Activated T-helper 17 cell treated with anti-CD3 and anti-CD28 coated beads, Interleukin-2, amount 50 U/mL, for 72 hours (primary cell): ENCODE data around the gene EPB41L5. TPM values are rescaled to one million over a fixed set of nuclear protein-coding genes. Genes with fewer than 3 reads are reported as not detected.
"Not testable (repeated sequence)": the region's sequence is repeated elsewhere in the genome, so short reads cannot be mapped to it uniquely, and the experiment has no call there.

Experiments
- ATAC-seq: fragments of 150-1000 bp; cut with Tn5 transposase; replicated peaks from 2 replicates; pipeline ENCODE4 v1.10.0; 2021; ENCODE audit warnings: mild to moderate bottlenecking, moderate library complexity
- H3K27ac Mint-ChIP-seq: one replicate; pipeline ENCODE4 v1.8.0; 2022; ENCODE audit warnings: mixed read lengths
- H3K27me3 Mint-ChIP-seq: one replicate; pipeline ENCODE4 v1.8.0; 2022; ENCODE audit warnings: mixed read lengths
- H3K36me3 Mint-ChIP-seq: one replicate; pipeline ENCODE4 v1.8.0; 2022; ENCODE audit warnings: low read depth, mild to moderate bottlenecking, mixed read lengths
- H3K4me1 Mint-ChIP-seq: one replicate; pipeline ENCODE4 v1.8.0; 2022; ENCODE audit warnings: mixed read lengths
- H3K4me3 Mint-ChIP-seq: one replicate; pipeline ENCODE4 v1.8.0; 2022; ENCODE audit warnings: mild to moderate bottlenecking, mixed read lengths
- H3K9me3 Mint-ChIP-seq: one replicate; pipeline ENCODE4 v1.8.0; 2022; ENCODE audit warnings: mixed read lengths
- total RNA-seq, 2 donors: library from RNA; stranded (reverse); gene quantifications; one replicate each; pipeline ENCODE4 v1.2.3, GENCODE V29; 2022

Gene EPB41L5
- total RNA-seq, 2 donors from 2014 or later: 1.9 to 2.4 TPM

GRCh38 chr2:120045775-120046174 lies 32.9 kb downstream of the EPB41L5 start:
- not testable (repeated sequence) for H3K36me3 Mint-ChIP-seq, H3K27me3 Mint-ChIP-seq, H3K4me1 Mint-ChIP-seq, ATAC-seq, H3K27ac Mint-ChIP-seq, H3K4me3 Mint-ChIP-seq, H3K9me3 Mint-ChIP-seq

- H3K27ac Mint-ChIP-seq, H3K27me3 Mint-ChIP-seq, H3K4me3 Mint-ChIP-seq, H3K9me3 Mint-ChIP-seq, H3K4me1 Mint-ChIP-seq, ATAC-seq, H3K36me3 Mint-ChIP-seq: not testable (repeated sequence)
These were observed 33.4 kb downstream of the EPB41L5 start for GRCh38 chr2:120046252-120046651.

- Mint-ChIP-seq H3K4me1 (no peaks in the 10 kb centered on the region), H3K36me3 (no peaks in the 10 kb centered on the region), H3K27ac (no peak overlapping the region), H3K4me3 (no peak overlapping the region), H3K9me3 (no peaks in the 10 kb centered on the region), H3K27me3 (no peaks in the 10 kb centered on the region)
- ATAC-seq: no peak
These were observed 39.7 kb downstream of the EPB41L5 start for GRCh38 chr2:120052597-120052996.

- H3K4me3 Mint-ChIP-seq: no peak overlapping the region
- H3K36me3 Mint-ChIP-seq: no peaks in the 10 kb centered on the region
- no peaks in the 10 kb centered on the region for H3K27me3 Mint-ChIP-seq
- no peak for ATAC-seq
- H3K4me1 Mint-ChIP-seq: no peaks in the 10 kb centered on the region
- H3K27ac Mint-ChIP-seq: no peak overlapping the region
- no peaks in the 10 kb centered on the region for H3K9me3 Mint-ChIP-seq
These were observed 41.0 kb downstream of the EPB41L5 start for GRCh38 chr2:120053891-120054290.

- no peak for ATAC-seq
- H3K27ac Mint-ChIP-seq: no peak overlapping the region
- H3K27me3 Mint-ChIP-seq: no peaks in the 10 kb centered on the region
- no peaks in the 10 kb centered on the region for H3K36me3 Mint-ChIP-seq
- H3K4me3 Mint-ChIP-seq: no peak overlapping the region
- H3K9me3 Mint-ChIP-seq: no peaks in the 10 kb centered on the region
- H3K4me1 Mint-ChIP-seq: no peaks in the 10 kb centered on the region
These were observed 46.6 kb downstream of the EPB41L5 start for GRCh38 chr2:120059483-120059882.

GRCh38 chr2:120060088-120060623 lies 47.3 kb downstream of the EPB41L5 start:
- no peak overlapping the region for H3K27ac Mint-ChIP-seq
- no peaks in the 10 kb centered on the region for H3K9me3 Mint-ChIP-seq
- no peaks in the 10 kb centered on the region for H3K36me3 Mint-ChIP-seq
- no peaks in the 10 kb centered on the region for H3K27me3 Mint-ChIP-seq
- ATAC-seq: no peak
- no peak overlapping the region for H3K4me3 Mint-ChIP-seq
- no peaks in the 10 kb centered on the region for H3K4me1 Mint-ChIP-seq

- H3K27me3 Mint-ChIP-seq: no peaks in the 10 kb centered on the region
- no peak for ATAC-seq
- H3K27ac Mint-ChIP-seq: no peak overlapping the region
- H3K4me3 Mint-ChIP-seq: no peak overlapping the region
- H3K4me1 Mint-ChIP-seq: no peaks in the 10 kb centered on the region
- H3K9me3 Mint-ChIP-seq: no peaks in the 10 kb centered on the region
- H3K36me3 Mint-ChIP-seq: no peaks in the 10 kb centered on the region
These were observed 51.8 kb downstream of the EPB41L5 start for GRCh38 chr2:120064664-120065063.

GRCh38 chr2:120066800-120067547 lies 54.1 kb downstream of the EPB41L5 start:
- no peaks in the 10 kb centered on the region for H3K36me3 Mint-ChIP-seq
- no peak overlapping the region for H3K4me3 Mint-ChIP-seq
- no peak for ATAC-seq
- no peaks in the 10 kb centered on the region for H3K4me1 Mint-ChIP-seq
- no peaks in the 10 kb centered on the region for H3K9me3 Mint-ChIP-seq
- H3K27me3 Mint-ChIP-seq: no peaks in the 10 kb centered on the region
- no peak overlapping the region for H3K27ac Mint-ChIP-seq

- not testable (repeated sequence) for H3K4me1 Mint-ChIP-seq, H3K36me3 Mint-ChIP-seq, H3K9me3 Mint-ChIP-seq, H3K4me3 Mint-ChIP-seq, H3K27ac Mint-ChIP-seq, ATAC-seq, H3K27me3 Mint-ChIP-seq
These were observed 55.3 kb downstream of the EPB41L5 start for GRCh38 chr2:120068040-120068658.

- no peak for ATAC-seq
- H3K36me3 Mint-ChIP-seq: no peaks in the 10 kb centered on the region
- no peaks in the 10 kb centered on the region for H3K27me3 Mint-ChIP-seq
- H3K27ac Mint-ChIP-seq: no peak overlapping the region
- no peaks in the 10 kb centered on the region for H3K4me1 Mint-ChIP-seq
- H3K9me3 Mint-ChIP-seq: no peaks in the 10 kb centered on the region
- H3K4me3 Mint-ChIP-seq: no peak overlapping the region
These were observed 62.7 kb downstream of the EPB41L5 start for GRCh38 chr2:120075545-120075944.

GRCh38 chr2:120077896-120078295 lies 65.0 kb downstream of the EPB41L5 start:
- ATAC-seq: no peak
- H3K36me3 Mint-ChIP-seq: no peaks in the 10 kb centered on the region
- H3K9me3 Mint-ChIP-seq: no peaks in the 10 kb centered on the region
- H3K4me3 Mint-ChIP-seq: no peak overlapping the region
- H3K27me3 Mint-ChIP-seq: no peaks in the 10 kb centered on the region
- no peak overlapping the region for H3K27ac Mint-ChIP-seq
- H3K4me1 Mint-ChIP-seq: no peaks in the 10 kb centered on the region

GRCh38 chr2:120079647-120080046 lies 66.8 kb downstream of the EPB41L5 start:
- Mint-ChIP-seq H3K27me3 (no peaks in the 10 kb centered on the region), H3K36me3 (no peaks in the 10 kb centered on the region), H3K9me3 (no peaks in the 10 kb centered on the region), H3K27ac (no peak overlapping the region), H3K4me1 (no peaks in the 10 kb centered on the region), H3K4me3 (no peak overlapping the region)
- no peak for ATAC-seq

- no peaks in the 10 kb centered on the region for H3K4me1 Mint-ChIP-seq
- H3K4me3 Mint-ChIP-seq: no peak overlapping the region
- H3K27me3 Mint-ChIP-seq: no peaks in the 10 kb centered on the region
- no peaks in the 10 kb centered on the region for H3K9me3 Mint-ChIP-seq
- H3K36me3 Mint-ChIP-seq: no peaks in the 10 kb centered on the region
- no peak overlapping the region for H3K27ac Mint-ChIP-seq
- ATAC-seq: no peak
These were observed 78.6 kb downstream of the EPB41L5 start for GRCh38 chr2:120091436-120091835.

GRCh38 chr2:120094795-120095194 lies 81.9 kb downstream of the EPB41L5 start:
- no peaks in the 10 kb centered on the region for H3K9me3 Mint-ChIP-seq
- no peak overlapping the region for H3K27ac Mint-ChIP-seq
- ATAC-seq: no peak
- H3K4me3 Mint-ChIP-seq: no peak overlapping the region
- no peaks in the 10 kb centered on the region for H3K4me1 Mint-ChIP-seq
- H3K27me3 Mint-ChIP-seq: no peaks in the 10 kb centered on the region
- no peaks in the 10 kb centered on the region for H3K36me3 Mint-ChIP-seq

GRCh38 chr2:120100627-120101026 lies 87.8 kb downstream of the EPB41L5 start:
- no peak overlapping the region for H3K27ac Mint-ChIP-seq
- H3K9me3 Mint-ChIP-seq: no peaks in the 10 kb centered on the region
- H3K4me1 Mint-ChIP-seq: no peaks in the 10 kb centered on the region
- ATAC-seq: no peak
- H3K27me3 Mint-ChIP-seq: no peaks in the 10 kb centered on the region
- no peak overlapping the region for H3K4me3 Mint-ChIP-seq
- H3K36me3 Mint-ChIP-seq: no peaks in the 10 kb centered on the region
